ENCODE results near the gene PANX2.
"Not testable (repeated sequence)": the region's sequence is repeated elsewhere in the genome, so short reads cannot be mapped to it uniquely, and the experiment has no call there.

The PANX2 gene

DNA sequence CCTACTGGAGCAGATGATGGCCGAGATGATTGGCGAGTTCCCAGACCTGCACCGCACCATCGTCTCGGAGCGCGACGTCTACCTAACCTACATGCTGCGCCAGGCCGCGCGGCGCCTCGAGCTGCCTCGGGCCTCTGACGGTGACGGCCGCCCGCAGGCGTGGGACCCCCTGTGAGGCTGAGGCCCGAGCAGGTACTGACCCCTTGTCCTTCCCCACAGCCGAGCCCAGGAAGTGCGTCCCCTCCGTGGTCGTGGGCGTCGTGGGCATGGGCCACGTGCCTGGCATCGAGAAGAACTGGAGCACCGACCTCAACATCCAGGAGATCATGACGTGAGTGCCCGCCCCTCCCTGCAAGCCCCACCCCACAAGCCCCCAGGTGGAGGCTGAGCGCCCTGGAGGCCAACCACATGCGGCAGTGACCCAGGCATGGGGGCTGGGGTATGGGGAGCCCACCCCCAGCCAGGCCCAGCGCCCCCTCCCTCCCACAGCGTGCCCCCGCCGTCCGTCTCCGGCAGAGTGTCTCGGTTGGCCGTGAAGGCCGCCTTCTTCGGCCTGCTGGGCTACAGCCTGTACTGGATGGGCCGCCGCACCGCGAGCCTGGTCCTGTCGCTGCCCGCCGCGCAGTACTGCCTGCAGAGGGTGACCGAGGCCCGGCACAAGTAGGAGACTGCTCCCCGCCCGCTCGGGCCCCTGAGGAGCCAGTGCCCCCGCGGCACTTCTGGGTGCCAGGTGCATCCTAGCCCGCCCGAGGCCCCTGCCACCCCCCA lies 27.5 kb downstream of the PANX2 start:
- no peak for DNase-seq

DNA sequence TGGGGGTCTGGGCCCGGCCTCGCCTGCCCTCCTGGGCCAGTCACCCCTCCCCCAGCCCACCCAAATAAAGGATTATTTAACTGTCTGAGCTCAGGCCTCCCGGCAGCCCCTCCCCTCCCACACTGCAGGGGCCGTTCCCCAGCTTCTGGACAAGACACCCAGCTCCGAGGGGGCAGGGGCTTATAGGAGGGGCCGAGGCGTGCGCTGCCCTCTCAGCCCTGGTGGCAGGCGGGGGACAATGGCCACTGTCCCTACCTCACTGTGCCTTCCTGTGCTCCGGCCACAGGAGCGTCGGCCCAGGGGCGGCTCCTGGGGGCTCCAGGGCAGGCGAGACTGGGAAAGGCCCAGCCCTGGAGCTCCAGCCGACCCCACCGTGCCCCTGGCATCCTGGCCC lies 28.1 kb downstream of the PANX2 start:
- DNase-seq, result no peak

GRCh38 chr22:50199251-50199721 lies 28.8 kb downstream of the PANX2 start:
- DNase-seq, result peak in 7 of 56 donors; percentile 17 to 63 (median 44)

DNA sequence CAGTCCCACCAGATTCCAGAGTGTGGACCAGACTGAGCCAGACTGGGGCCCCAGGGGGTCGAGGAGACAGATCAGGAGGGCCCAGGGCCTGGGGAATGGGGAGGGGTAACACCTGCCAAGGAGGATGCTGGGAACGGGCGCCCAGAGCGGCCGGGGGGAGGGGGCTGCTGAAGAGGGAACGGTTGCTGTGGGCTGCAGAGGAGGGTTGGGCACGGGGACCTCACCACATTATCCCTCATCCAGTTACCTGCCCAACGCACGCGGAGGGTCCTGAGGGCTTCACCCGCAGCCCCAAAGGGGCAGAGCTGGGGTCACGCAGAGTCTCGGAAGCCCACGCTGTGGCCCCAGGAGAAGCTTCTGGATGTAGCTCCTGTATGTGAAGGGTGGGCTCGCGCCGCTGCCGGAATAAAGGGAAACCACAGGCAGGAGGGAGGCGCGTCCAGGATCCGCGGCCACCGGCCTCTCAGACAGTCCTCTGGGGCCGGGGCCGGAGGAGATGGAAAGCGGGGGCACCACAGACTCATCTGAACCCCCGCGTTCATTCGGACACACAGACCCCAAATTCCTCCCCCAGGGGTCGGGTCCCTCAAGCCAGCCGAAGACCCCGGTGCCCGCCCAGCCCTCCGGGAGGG lies 29.4 kb downstream of the PANX2 start:
- DNase-seq, result peak in 1 of 56 donors; percentile 45

DNA sequence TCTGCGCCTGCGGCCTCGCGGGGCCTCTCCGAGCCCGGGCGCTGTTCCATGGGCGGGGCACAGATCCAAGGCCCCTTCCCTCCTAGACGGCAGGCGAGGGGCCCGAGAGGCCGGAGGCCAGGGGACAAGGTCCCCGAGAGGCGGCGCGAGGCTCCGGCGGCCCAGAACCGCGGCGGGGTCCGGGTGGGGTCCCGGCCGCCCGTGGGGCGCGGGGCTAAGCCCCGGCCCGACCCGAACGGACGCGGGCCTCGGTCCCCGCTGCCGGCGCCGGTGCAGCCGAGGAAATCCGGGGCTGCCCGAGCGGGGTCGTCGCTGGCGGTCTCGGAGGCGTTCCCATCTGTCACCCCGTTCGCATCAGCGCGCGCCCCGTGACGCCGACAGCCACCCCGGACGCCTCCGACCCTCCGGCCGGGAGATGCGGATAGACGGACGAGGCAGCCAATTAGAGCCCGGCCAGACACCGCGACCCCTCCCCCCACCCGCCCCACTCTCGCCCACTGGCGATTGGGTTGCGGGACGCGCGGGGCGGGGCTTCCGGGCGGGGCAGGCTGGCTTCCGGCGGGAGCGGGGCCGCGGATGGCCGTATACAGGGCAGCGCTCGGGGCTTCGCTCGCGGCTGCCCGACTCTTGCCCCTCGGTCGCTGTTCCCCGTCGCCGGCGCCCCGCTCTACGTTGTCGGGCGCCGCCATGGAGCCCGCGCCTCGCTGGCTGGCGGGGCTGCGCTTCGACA lies 30.1 kb downstream of the PANX2 start, which contains the start of gene SELENOO:
Gene SELENOO, plus strand, starts transcription at position 551 of the 730 bp plus-strand sequence. Its CDS starts 26 bp downstream, at position 577.
- peak in 55 of 56 donors; percentile 67 to 97 (median 92) for DNase-seq

GRCh38 chr22:50201191-50202129 lies 30.9 kb downstream of the PANX2 start:
- peak in 2 of 56 donors; percentile 51 to 65 for DNase-seq

DNA sequence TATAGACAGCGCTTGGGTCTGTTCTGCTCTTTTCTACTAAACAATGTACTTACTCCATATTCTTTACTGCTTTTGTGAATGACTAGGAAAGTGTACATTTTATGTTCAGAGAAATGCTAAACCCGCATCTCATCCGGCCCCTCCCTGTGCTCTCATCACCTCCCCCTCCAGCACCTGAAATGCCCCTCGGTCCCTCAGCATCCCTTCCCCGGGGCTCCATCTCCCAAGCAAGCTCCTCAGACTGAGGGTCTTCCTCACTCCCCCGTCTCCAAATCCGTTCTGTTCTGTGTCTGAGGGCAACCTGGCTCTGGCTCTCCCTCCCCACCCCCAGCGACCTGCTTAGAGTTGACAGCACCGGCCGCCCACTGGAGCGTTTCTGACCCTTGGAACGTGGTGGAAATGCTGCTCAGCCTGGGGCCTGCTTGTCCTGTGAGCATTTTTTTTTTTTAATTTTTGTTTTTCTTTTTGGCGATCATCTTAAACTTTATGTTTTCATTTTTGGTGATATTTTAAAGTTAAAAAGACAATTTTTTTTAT lies 31.7 kb downstream of the PANX2 start:
- DNase-seq, result no peak

DNA sequence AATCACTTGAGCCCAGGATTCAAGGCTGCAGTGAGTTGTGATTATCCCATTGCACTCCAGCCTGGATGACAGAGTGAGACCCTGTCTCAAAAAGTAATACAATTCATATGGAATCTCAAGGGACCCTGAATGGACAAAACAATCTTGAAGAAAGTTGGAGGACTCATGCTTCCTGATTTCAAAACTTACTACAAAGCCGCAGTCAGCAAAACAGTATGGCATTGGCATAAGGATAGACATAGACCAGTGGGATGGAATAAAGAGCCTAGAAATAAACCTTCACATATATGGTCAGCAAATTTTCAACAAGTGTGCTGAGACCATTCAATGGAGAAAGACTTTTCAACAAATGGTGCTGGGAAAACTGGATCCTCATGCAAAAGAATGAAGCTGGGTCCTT lies 32.8 kb downstream of the PANX2 start:
- no peak for DNase-seq

- no peak for DNase-seq
Measured at GRCh38 chr22:50204571-50204970, 34.0 kb downstream of the PANX2 start.

DNA sequence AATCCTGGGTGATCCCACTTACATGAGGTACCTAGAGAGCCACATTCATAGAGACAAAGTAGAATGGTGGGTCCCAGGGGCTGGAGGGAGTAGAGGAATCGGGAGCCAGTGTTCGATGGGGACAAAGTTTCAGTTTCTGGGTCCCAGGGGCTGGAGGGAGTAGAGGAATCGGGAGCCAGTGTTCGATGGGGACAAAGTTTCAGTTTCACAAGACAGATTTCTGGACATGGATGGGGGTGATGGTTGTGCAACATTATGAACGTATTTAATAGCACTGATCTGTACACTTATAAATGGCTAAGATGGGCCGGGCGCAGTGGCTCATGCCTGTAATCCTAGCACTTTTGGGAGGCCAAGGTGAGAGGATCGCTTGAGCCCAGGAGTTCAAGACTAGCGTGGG lies 34.5 kb downstream of the PANX2 start:
- DNase-seq, result not testable (repeated sequence)

- no peak for DNase-seq
Measured at GRCh38 chr22:50205781-50206569, 35.4 kb downstream of the PANX2 start.

DNA sequence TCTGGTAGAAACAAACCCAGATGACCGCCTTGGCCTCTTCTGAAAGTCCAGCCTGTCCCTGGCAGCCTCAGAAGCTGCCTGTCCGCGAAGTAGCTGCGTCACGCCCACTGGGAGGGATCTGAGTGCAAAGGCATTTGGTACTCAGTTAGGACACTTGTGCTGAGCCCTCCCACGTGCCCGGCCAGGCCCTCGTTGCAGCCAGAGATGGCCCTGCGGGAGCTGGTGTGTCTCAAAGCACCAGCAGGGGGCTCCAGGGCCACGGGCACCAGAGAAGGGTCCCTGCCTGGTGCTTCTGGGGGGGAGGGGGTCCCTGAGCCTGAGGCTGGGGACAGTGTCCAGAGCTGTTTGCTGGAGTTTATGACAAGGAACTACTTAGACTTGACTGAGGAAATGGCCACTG lies 36.1 kb downstream of the PANX2 start:
- DNase-seq, result peak in 4 of 56 donors; percentile 35 to 46 (median 41)

- DNase-seq, result no peak
Measured at GRCh38 chr22:50207383-50208140, 37.0 kb downstream of the PANX2 start.

- DNase-seq, result no peak
Measured at GRCh38 chr22:50208430-50208938, 38.0 kb downstream of the PANX2 start.

GRCh38 chr22:50208939-50209892 lies 38.7 kb downstream of the PANX2 start:
- no peak for DNase-seq

GRCh38 chr22:50209893-50210292 lies 39.4 kb downstream of the PANX2 start:
- peak in 23 of 56 donors; percentile 6 to 70 (median 35) for DNase-seq

DNA sequence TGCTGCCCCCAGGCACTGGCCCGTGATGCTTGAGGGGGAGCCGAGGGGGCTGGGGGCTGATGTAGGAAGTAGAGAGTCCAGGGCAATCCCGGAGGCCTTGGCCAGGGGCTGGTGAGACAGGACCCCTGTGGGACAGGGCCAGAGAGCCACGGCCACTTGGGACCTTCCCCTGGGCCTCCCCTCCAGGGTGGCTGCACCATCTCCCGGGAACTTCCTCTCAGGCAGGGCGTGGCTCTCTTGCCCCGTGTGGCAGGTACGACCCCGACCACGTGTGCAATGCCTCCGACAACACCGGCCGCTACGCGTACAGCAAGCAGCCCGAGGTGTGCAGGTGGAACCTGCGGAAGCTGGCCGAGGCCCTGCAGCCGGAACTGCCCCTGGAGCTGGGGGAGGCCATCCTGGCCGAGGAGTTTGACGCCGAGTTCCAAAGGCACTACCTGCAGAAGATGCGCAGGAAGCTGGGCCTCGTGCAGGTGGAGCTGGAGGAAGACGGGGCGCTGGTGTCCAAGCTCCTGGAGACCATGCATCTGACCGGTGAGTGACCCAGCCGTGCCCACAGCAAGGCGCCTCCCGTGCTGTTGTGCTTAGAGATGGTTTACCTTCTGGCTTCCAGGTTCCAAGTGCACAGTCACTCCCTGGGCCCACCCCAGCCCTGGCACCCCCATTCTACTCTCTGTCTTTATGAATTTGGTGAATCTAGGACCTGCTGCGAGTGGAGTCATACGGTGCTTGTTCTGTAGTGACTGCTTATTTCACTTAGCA lies 40.0 kb downstream of the PANX2 start:
- no peak for DNase-seq
